GM18507 (cell line): Measurements from ENCODE around the gene MED15.

ENCODE experiments used
- DNase-seq: peaks from one replicate; pipeline ENCODE4 v3.0.0; 2011; ENCODE audit warnings: low read depth; ENCODE audit not compliant: insufficient read length; ENCODE audit errors: extremely low spot score
- FAIRE-seq: peaks from 2 replicates; lab custom pipeline; 2011; peaks lifted over from hg19 to GRCh38; lab: Jason Lieb, UNC

Gene MED15

GRCh38 chr22:20565079-20565734, 57.8 kb downstream of the MED15 start:
- no peak for FAIRE-seq
- DNase-seq, result no peak

GRCh38 chr22:20565761-20566160, 58.4 kb downstream of the MED15 start:
- DNase-seq, result no peak
- FAIRE-seq, result no peak

DNA sequence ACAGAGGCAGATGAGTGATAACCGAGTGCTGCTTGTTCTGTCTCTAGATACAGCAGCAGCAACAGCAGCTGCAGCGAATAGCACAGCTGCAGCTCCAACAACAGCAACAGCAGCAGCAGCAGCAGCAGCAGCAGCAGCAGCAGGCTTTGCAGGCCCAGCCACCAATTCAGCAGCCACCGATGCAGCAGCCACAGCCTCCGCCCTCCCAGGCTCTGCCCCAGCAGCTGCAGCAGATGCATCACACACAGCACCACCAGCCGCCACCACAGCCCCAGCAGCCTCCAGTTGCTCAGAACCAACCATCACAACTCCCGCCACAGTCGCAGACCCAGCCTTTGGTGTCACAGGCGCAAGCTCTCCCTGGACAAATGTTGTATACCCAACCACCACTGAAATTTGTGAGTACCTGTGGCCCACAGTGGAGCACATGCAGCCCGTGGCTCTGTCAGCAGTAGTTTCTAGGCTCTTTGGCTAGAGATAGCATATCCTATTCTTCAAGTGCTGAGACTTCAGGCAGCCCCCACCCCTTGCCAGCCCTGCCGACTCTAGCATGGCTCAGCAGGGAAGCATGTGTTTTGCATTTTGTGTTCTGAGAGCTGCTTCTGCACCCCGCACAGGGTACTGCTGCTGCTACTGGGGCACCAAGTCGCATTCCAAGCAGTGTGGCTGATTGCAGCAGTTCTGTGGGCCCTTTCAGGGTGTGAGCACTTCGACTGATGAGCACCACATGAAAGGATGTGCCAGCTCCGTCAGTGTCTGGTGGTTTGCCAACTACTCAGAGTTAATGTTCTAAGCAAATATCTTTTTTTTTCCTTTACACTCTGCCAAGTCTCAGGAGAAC, 59.2 kb downstream of the MED15 start:
- FAIRE-seq (no peak), DNase-seq (no peak)

- no peak for FAIRE-seq
- DNase-seq, result no peak
Measured at GRCh38 chr22:20567371-20567847, 60.0 kb downstream of the MED15 start.

- DNase-seq, result no peak
- no peak for FAIRE-seq
Measured at GRCh38 chr22:20567993-20568417, 60.6 kb downstream of the MED15 start.

GRCh38 chr22:20568502-20569058, 61.2 kb downstream of the MED15 start:
- no peak for DNase-seq
- no peak for FAIRE-seq

DNA sequence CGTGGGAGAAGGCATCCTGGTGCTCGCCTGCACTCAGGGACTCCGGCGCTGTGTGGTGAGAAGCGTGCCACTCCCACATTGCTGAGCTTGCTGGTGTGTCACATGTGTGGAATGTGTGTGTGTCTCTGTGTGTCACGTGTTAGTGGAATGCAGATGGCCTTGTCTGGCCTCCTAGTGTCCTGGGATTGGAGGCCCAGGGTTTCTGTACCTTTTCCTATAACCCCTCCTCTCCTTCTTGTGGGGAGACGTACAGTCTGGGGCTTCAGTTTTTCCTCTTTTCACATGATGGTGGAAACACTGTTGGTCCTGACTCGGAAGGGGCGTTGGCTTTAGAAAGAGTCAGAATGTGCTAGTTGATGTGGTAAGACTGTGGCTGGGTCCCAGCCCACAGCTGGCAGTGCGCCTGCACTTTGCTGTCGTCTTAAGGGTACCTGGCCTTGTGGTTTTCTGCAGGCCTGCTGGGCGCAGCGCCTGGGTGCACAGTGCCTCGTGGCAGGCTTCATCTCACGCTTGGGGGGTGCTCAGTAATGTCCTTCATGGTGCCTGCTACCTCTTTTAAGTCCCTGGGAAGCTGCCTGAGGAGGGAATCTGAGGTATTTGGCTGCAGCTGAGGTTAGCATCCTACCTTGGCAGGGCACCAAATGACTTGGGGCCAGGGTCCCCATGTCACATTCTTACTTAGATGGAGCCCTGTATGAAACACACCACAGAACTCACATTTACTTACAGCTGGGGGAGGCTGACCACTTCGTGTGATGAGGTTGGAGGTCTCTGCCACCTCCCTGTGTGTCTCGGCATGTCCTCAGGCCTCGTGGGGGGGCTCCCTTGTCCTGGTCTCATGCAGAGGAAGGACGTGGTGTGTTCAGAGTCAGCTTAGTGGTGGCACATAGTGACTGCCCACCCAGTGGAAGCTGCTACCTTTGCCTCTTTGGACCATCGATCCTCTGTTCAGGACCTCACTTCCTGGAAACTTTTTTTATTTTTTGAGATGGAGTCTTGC, 61.9 kb downstream of the MED15 start:
- no peak for FAIRE-seq
- DNase-seq, result no peak

DNA sequence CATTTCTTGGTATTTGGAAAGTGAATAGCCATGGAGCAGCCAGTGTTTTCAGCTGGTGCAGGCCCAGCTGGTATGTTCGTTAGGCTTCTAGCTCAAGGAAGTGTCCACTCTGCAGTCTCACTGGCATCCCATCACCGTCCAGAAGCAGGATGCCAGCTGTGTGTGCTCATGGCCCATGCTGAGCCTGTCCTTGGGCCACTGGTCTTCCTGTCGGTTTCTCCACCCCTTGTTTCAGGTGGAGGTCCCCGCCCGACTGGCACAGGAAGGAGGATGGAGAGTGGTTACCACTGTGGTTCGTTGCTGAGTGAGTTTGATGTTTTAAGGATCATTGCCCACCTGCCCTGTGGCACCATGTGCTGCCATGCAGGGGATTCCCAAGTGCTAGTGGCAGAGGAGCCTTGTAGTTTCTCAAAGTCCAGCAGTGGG, 63.7 kb downstream of the MED15 start:
- no peak for DNase-seq
- FAIRE-seq, result no peak

DNA sequence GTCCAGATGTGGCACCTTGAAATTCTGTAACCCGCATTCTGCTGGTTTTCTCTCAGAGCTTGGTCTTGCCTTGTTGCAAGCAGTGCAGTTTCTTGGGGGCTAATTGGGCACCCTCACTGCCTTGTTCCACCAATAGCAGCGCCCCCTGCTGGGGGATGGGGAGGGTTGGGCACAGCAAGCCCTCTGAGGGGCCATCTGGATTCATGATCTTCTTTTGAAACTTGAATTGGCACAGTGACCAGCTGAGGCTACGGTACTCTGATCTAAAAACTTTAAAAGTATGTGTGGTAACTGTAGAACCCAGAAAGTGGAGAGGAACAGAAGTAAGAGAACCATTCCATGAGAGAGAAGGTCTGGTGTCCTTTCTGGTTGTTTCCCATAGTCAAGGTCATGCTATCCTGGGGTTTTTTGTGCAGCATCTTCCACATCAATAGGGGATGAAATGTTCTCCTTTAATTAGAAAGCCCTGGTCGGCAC, 64.2 kb downstream of the MED15 start:
- no peak for DNase-seq
- FAIRE-seq, result peak; percentile 54

- FAIRE-seq, result no peak
Measured at GRCh38 chr22:20572132-20572802, 64.9 kb downstream of the MED15 start.

GRCh38 chr22:20573176-20573832, 65.9 kb downstream of the MED15 start:
- DNase-seq (no peak), FAIRE-seq (no peak)

More at GRCh38 chr22:20572132-20572802, 64.9 kb downstream of the MED15 start:
- DNase-seq, result no peak

GRCh38 chr22:20573833-20574615, 66.6 kb downstream of the MED15 start:
- FAIRE-seq (no peak), DNase-seq (no peak)

DNA sequence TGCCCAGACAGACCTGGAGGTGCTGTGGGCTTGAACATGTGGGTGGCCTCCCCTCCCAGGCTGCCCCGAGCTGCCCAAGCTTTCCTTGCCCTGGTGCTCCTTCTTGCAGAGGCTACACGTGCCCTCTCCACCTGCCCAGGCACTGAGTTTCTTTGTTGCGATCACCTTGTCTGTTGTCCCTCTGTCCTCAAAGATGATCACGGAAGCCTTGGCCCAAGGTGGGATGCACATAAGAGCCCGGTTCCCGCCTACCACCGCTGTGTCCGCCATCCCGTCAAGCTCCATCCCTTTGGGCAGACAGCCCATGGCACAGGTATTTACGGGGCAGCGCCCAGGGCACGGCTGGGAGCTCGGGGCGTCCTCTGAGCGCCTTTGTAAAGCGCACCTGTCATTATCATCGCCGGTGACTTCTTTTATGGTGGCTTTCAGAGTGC, 67.5 kb downstream of the MED15 start:
- DNase-seq (no peak), FAIRE-seq (no peak)

DNA sequence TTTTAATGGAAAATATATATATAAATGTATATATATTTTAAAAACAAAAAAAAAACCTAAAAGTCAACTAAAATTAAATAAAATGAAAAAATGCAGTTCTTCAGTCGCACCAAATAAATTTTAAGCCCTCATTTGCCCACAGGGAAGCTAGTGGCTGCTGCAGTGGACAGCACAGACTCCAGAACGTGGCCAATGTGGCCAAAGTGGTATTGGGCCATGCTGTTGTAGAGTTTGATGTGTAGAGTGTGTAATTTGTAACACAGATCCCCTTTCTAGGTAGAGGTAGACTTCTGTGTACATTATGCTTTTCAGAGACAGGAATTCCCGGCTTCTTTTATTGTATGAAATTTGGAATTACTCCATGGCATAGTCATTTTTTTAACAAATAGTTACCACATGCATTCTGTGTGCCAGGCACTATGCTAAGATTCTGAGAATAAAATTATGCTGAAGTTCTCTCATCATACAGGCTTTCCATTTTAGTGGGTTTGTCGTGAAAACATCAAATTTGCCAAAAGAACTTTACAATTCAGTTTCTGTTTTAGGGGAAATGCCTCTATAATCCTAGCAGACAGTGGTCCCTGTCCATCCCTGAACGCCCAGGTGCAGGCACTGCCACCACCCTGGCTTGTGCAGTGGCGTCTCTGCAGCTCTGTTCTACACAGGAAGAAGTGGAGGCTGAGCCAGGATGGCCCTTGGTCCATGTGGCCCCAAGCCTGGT, 68.5 kb downstream of the MED15 start:
- no peak for DNase-seq
- FAIRE-seq, result no peak

DNA sequence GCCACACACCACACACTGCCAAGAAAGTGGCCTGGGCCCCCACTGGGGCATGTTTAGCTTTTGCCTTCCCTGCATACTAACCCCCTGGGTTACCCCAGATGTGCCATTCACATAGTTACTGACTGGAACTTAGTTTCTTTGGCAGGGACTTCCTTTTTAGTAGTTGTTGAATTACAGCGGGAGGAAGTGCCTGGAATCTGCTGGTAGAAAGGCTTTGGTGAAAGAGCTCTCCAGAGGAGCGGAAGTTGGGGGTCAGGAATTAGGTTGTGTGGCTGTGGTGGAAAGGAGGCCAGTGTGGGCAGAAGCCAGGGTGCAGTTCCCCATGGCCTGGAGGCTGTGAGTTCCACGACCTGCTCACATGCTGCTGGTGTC, 69.0 kb downstream of the MED15 start:
- DNase-seq (no peak), FAIRE-seq (no peak)

DNA sequence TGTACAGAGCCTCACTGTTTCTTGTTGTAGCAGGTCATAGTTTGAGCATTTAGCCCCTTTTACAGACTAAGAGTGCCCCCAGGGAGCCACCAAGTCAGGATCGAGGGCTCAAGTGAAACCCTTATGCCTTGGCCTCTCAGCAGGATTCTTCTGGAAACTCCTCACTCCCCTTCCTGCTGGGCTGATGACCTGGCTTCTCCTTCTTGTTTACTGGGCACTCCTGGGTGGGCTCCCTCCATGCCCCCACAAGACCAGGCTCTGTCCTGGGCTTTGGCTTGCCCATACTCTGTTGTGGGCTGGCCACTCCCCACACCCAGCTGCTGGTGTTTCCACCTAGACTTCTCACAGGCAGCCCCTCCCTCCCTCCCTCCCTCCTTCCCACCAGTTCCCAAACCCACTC, 69.6 kb downstream of the MED15 start:
- DNase-seq (no peak), FAIRE-seq (no peak)

DNA sequence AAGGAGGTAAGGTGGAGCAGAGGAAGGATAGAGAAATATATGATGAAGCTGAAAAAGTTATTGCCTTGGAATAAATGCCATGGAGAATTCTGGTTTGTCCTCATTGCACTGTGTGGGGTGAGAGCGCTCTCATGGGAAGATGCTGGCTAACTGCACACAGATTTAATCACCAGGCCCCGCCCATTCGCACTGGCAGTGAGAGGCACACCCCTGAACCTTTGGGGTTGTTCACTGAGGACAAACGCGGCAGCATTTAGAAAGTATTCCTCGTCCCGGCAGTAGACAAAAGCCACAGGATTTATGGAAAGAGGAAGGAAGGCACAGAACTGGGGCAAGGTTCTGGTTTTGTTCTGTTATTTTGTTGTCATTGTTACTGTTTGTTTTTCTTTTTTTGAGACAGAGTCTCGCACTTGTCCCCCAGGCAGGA, 70.2 kb downstream of the MED15 start:
- no peak for DNase-seq
- FAIRE-seq, result no peak
